Sigmoid colon (tissue), 4 donors: Measurements from ENCODE around the gene VDAC1.

Experiments used
- CTCF ChIP-seq, 4 experiments: fragments of 450-650 bp in 3 of 4; fragments of 200-600 bp in 1 of 4; IDR thresholded peaks; one replicate each; pipeline ENCODE4 v1.5.1; 2016 to 2019; ENCODE audit warnings: antibody characterized with exemption in 4 of 4, mild to moderate bottlenecking in 3 of 4, moderate library complexity in 2 of 4
- EP300 ChIP-seq, 4 donors: sonication (generic); formaldehyde crosslinking; IDR thresholded peaks; one replicate each; pipeline ENCODE4 v1.6.1; 2017; ENCODE audit warnings: antibody characterized with exemption in 4 of 4
- POLR2A ChIP-seq, 2 donors: fragments of 450-650 bp; IDR thresholded peaks; one replicate each; pipeline ENCODE4 v1.6.1; 2016; ENCODE audit warnings: antibody characterized with exemption in 2 of 2, mild to moderate bottlenecking in 2 of 2, moderate library complexity in 2 of 2
- POLR2AphosphoS5 ChIP-seq, 4 donors: sonication (generic); formaldehyde crosslinking; IDR thresholded peaks; one replicate each; pipeline ENCODE4 v1.6.1; 2017; ENCODE audit warnings: antibody characterized with exemption in 4 of 4

GRCh38 chr5:134025786-134026185, 21.0 kb upstream of the VDAC1 start:
- TF ChIP-seq EP300 (IDR thresholded peaks at IDR 0.05) (no peak), CTCF (IDR thresholded peaks at IDR 0.05) (no peak), POLR2AphosphoS5 (IDR thresholded peaks at IDR 0.05) (no peak), POLR2A (IDR thresholded peaks at IDR 0.05) (no peak)
